HepG2 (cell line): ENCODE measurements around the gene EPB41. TPM values are rescaled to one million over a fixed set of nuclear protein-coding genes. Genes with fewer than 3 reads are reported as not detected.
A peak's percentile ranks its signal among the peaks of the same experiment; 100 is the strongest.

Experiments
- AHR ChIP-seq: IDR thresholded peaks from 2 replicates; pipeline ENCODE4 v1.6.1; 2018; ENCODE audit warnings: missing genetic modification reagents, missing compliant biosample characterization
- ATRX ChIP-seq: sonication (generic); formaldehyde crosslinking; IDR thresholded peaks from 2 replicates; pipeline ENCODE4 v1.4.0; 2020; ENCODE audit warnings: missing genetic modification reagents, borderline replicate concordance
- BRCA1 ChIP-seq: sonication (generic); formaldehyde crosslinking; IDR thresholded peaks from 2 replicates; pipeline ENCODE4 v1.4.0; 2020; ENCODE audit warnings: missing genetic modification reagents
- GFI1 ChIP-seq: sonication (generic); formaldehyde crosslinking; IDR thresholded peaks from 2 replicates; pipeline ENCODE4 v1.5.0; 2020; ENCODE audit warnings: missing genetic modification reagents, mild to moderate bottlenecking, borderline replicate concordance
- IKZF5 ChIP-seq: IDR thresholded peaks from 2 replicates; pipeline ENCODE4 v1.6.1; 2018; ENCODE audit warnings: missing genetic modification reagents, mild to moderate bottlenecking, missing compliant biosample characterization
- JUN ChIP-seq: sonication (generic); formaldehyde crosslinking; IDR thresholded peaks from 2 replicates; pipeline ENCODE4 v1.4.0; 2020; ENCODE audit warnings: mild to moderate bottlenecking, missing genetic modification reagents
- MTA3 ChIP-seq: sonication (generic); formaldehyde crosslinking; IDR thresholded peaks from 2 replicates; pipeline ENCODE4 v1.4.0; 2020; ENCODE audit warnings: missing genetic modification reagents
- PHB2 ChIP-seq: fragments of 450-650 bp; IDR thresholded peaks from 2 replicates; pipeline ENCODE4 v1.6.1; 2018; ENCODE audit not compliant: partially characterized antibody
- RBM39 ChIP-seq: fragments of 200-400 bp; formaldehyde crosslinking; IDR thresholded peaks from one replicate; pipeline ENCODE4 v1.6.1; 2018; ENCODE audit warnings: antibody characterized with exemption, mild to moderate bottlenecking, low read depth, low read length; ENCODE audit not compliant: poor library complexity, severe bottlenecking
- RFX5 ChIP-seq: IDR thresholded peaks from 2 replicates; pipeline ENCODE4 v1.6.1; 2011; ENCODE audit warnings: low read depth, low read length, improper control_type of control experiment
- TCF7 ChIP-seq: sonication (generic); IDR thresholded peaks from 2 replicates; pipeline ENCODE4 v1.6.1; 2016; ENCODE audit warnings: antibody characterized with exemption, low read depth
- THYN1 ChIP-seq: sonication (generic); formaldehyde crosslinking; IDR thresholded peaks from 2 replicates; pipeline ENCODE4 v1.8.1; 2023; ENCODE audit warnings: low read depth, mild to moderate bottlenecking, moderate library complexity, missing genetic modification reagents, borderline replicate concordance
- TRIM24 ChIP-seq: sonication (generic); formaldehyde crosslinking; IDR thresholded peaks from 2 replicates; pipeline ENCODE4 v1.8.0; 2022; ENCODE audit warnings: mild to moderate bottlenecking, missing genetic modification reagents
- ZNF431 ChIP-seq: sonication (generic); formaldehyde crosslinking; IDR thresholded peaks from 2 replicates; pipeline ENCODE4 v1.9.0; 2022; ENCODE audit warnings: missing genetic modification reagents, low read depth, mild to moderate bottlenecking, borderline replicate concordance
- ZNF740 ChIP-seq: sonication (generic); formaldehyde crosslinking; IDR thresholded peaks from 2 replicates; pipeline ENCODE4 v1.4.0; 2020; ENCODE audit warnings: missing genetic modification reagents
- polyA plus RNA-seq, 8 experiments: library from polyadenylated mRNA; depleted of rRNA in 3 of 8; stranded (reverse) in 7 of 8; unstranded in 1 of 8; fragments of >200 nt; fragmentation: Illumina TruSeq in 4 of 8; extraction: Trizol in 4 of 8; gene quantifications; 2 replicates each; pipeline versions ENCODE4 v1.2.1 to v1.2.3, GENCODE V29; 2011 to 2016; ENCODE audit warnings: low read depth in 4 of 8, missing spikeins in 1 of 8, mixed read lengths in 1 of 8; ENCODE audit not compliant: insufficient read depth in 1 of 8
- total RNA-seq, 5 experiments: library from RNA; depleted of rRNA; stranded (reverse); fragments of >200 nt; fragmentation: Illumina TruSeq; extraction: Trizol; gene quantifications; 2 replicates each; pipeline ENCODE4 v1.2.3, GENCODE V29; 2016; ENCODE audit warnings: low read depth in 1 of 5
- TF ChIP-seq, protein P1 (sequence below): sonication (generic); formaldehyde crosslinking; IDR thresholded peaks from 2 replicates; pipeline ENCODE4 v1.4.0; 2020; ENCODE audit warnings: mild to moderate bottlenecking, missing genetic modification reagents
- TF ChIP-seq, protein P2 (sequence below): sonication (generic); formaldehyde crosslinking; IDR thresholded peaks from 2 replicates; pipeline ENCODE4 v1.5.0; 2020; ENCODE audit warnings: missing genetic modification reagents, mild to moderate bottlenecking, borderline replicate concordance
- TF ChIP-seq, protein P3 (sequence below): sonication (generic); formaldehyde crosslinking; IDR thresholded peaks from 2 replicates; pipeline ENCODE4 v1.5.0; 2020; ENCODE audit warnings: missing genetic modification reagents

EPB41 gene
- total and polyA plus RNA-seq, 2 of the 13 experiments (the other 11 are each of a cell fraction or from before 2014, with no cell fraction given): 34.5 to 46.7 TPM

DNA sequence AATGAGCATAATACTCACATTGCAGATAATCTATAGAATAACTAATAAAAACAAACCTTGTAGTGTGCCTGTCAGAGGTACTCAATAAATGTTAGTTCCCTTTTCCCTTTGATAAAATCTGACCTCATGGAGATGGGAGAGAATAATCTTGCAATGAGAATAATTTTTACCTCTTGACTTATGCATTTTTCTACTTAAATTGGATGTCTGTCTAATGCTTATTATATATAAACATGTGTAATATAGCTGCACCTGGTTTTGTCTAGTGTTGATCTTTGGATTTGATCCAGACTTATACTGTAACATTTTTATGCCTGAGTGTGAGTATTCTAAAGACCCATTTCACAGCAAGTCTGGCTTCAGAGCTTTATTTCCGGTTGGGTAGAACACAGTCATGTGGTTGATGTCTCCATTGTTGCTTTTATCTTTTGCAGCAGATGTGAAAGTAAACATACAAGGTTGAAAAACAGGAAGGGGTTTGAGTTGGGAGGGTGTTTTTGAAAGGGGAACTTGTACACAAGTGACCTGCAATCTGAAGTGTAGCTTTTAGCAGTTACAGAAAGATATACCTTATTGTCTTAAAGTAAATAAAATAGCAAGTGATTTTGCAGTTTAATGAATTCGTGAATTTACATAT is 12.4 kb downstream of the EPB41 start (continued):
- TF ChIP-seq IKZF5 (0 out of 2 replicates have a peak, but pooled peaks have one; percentile 34), GFI1 (no peak), ATRX (CRISPR knock-in tag) (no peak), AHR (CRISPR knock-in tag) (no peak), PHB2 (no peak), ZNF431 (CRISPR knock-in tag) (no peak), THYN1 (CRISPR knock-in tag) (0 out of 2 replicates have a peak, but pooled peaks have one; percentile 49), TRIM24 (CRISPR knock-in tag) (no peak), BRCA1 (CRISPR knock-in tag) (no peak), TCF7 (peak; percentile 76), JUN (CRISPR knock-in tag) (no peak), RFX5 (no peak), RBM39 (no peak), ZNF740 (CRISPR knock-in tag) (no peak), MTA3 (no peak)
- TF ChIP-seq, protein P1, sequence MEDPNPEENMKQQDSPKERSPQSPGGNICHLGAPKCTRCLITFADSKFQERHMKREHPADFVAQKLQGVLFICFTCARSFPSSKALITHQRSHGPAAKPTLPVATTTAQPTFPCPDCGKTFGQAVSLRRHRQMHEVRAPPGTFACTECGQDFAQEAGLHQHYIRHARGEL (CRISPR knock-in tag): no peak
- TF ChIP-seq, protein P2, sequence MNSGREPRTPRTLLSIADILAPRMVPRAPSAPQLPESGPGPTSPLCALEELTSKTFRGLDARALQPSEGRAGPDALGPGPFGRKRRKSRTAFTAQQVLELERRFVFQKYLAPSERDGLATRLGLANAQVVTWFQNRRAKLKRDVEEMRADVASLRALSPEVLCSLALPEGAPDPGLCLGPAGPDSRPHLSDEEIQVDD: no peak
- TF ChIP-seq, protein P3, sequence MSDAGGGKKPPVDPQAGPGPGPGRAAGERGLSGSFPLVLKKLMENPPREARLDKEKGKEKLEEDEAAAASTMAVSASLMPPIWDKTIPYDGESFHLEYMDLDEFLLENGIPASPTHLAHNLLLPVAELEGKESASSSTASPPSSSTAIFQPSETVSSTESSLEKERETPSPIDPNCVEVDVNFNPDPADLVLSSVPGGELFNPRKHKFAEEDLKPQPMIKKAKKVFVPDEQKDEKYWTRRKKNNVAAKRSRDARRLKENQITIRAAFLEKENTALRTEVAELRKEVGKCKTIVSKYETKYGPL: no peak
- TF ChIP-seq, all 625 proteins: peak for 73
